Lung (tissue), 12 donors: ENCODE measurements around the gene PARD3. TPM values are rescaled to one million over a fixed set of nuclear protein-coding genes. Genes with fewer than 3 reads are reported as not detected.

Experiments used
- ATAC-seq: fragments of 200-7000 bp; cut with Tn5 transposase; one replicate; pipeline ENCODE4 v1.9.1; 2020; ENCODE audit warnings: moderate number of reproducible peaks; ENCODE audit not compliant: insufficient read depth, low FRiP score
- DNase-seq, 3 donors: peaks; one replicate each; pipeline ENCODE4 v3.0.0-alpha.2; 2013 to 2017
- H3K27ac ChIP-seq, 2 donors: one replicate each; pipeline ENCODE4 v1.5.1; 2013; ENCODE audit warnings: mild to moderate bottlenecking in 2 of 2, moderate library complexity in 2 of 2, control low read depth in 1 of 2, inconsistent platforms in 1 of 2, low read depth in 1 of 2, low read length in 1 of 2
- H3K27me3 ChIP-seq, 3 donors: one replicate each; pipeline ENCODE4 v1.5.1; 2013; ENCODE audit warnings: low read length in 2 of 3; ENCODE audit not compliant: control insufficient read depth in 3 of 3, insufficient read depth in 3 of 3
- H3K36me3 ChIP-seq, 4 donors: one replicate each; pipeline ENCODE4 v1.5.1; 2013; ENCODE audit warnings: low read length in 4 of 4, mild to moderate bottlenecking in 1 of 4, moderate library complexity in 1 of 4; ENCODE audit not compliant: control insufficient read depth in 4 of 4, insufficient read depth in 4 of 4
- H3K4me1 ChIP-seq, 5 donors: one replicate each; pipeline ENCODE4 v1.5.1; 2013; ENCODE audit warnings: low read length in 5 of 5, mild to moderate bottlenecking in 2 of 5, moderate library complexity in 1 of 5; ENCODE audit not compliant: control insufficient read depth in 5 of 5, insufficient read depth in 5 of 5
- H3K4me3 ChIP-seq: one replicate; pipeline ENCODE4 v1.5.1; 2013; ENCODE audit warnings: mild to moderate bottlenecking, control low read depth, moderate library complexity
- H3K9ac ChIP-seq, 2 donors: one replicate each; pipeline ENCODE4 v1.5.1; 2013; ENCODE audit warnings: low read length in 2 of 2, control low read depth in 1 of 2; ENCODE audit not compliant: insufficient read depth in 1 of 2
- H3K9me3 ChIP-seq, 4 donors: one replicate each; pipeline ENCODE4 v1.5.1; 2013; ENCODE audit warnings: low read length in 3 of 4, mild to moderate bottlenecking in 1 of 4, moderate library complexity in 1 of 4; ENCODE audit not compliant: control insufficient read depth in 4 of 4, insufficient read depth in 3 of 4
- CTCF ChIP-seq: IDR thresholded peaks from 2 replicates; pipeline ENCODE4 v1.5.1; 2012; ENCODE audit warnings: mild to moderate bottlenecking; ENCODE audit errors: control extremely low read depth, extremely low read depth
- WGBS, 2 donors: extraction: QIAGEN DNeasy Blood & Tissue Kit; methylation state at CpG; one replicate each; pipeline ENCODE4 v1.1.7; 2013; 5-methylcytosine and 5-hydroxymethylcytosine counted together
- polyA plus RNA-seq, 2 donors: library from polyadenylated mRNA; stranded (reverse); fragments of 200-250 nt; gene quantifications; one replicate each; pipeline ENCODE4 v1.2.1, GENCODE V29; 2013
- total RNA-seq, 2 donors: library from RNA; depleted of rRNA in 1 of 2; stranded (reverse); fragments of >200 nt in 1 of 2; gene quantifications; one replicate each; pipeline ENCODE4 v1.2.1, GENCODE V29; 2014 to 2021
- donor health status: control.
- donor health status: control.
- donor health status: Bipolar disorder and iron deficiency.
- donor health status: healthy.
- donor health status: DM: yes; HTN: yes; CAD: no.

The PARD3 gene
- total and polyA plus RNA-seq, 4 donors: 10.3 to 69.2 (median 27.6) TPM

GRCh38 chr10:34535872-34536271 is 279.2 kb downstream of the PARD3 start:
- Histone ChIP-seq H3K4me3 (no peak overlapping the region), H3K27ac (no peak overlapping the region), H3K9ac (no peak overlapping the region), H3K4me1 (peaks cover 8 to 32% (median 17%) of the 10 kb centered on the region in 5 donors), H3K27me3 (no peaks in the 10 kb centered on the region), H3K9me3 (no peaks in the 10 kb centered on the region), H3K36me3 (no peaks in the 10 kb centered on the region)
- DNase-seq: no peak
- TF ChIP-seq CTCF: no peak
- 89 to 92% methylated on average over 4 of the region's 4 CpGs for WGBS, 2 donors
- no peak for ATAC-seq

- no peak overlapping the region for H3K4me3 ChIP-seq
- WGBS, 2 donors: 83 to 90% methylated on average over 4 of the region's 4 CpGs
- no peak overlapping the region for H3K9ac ChIP-seq
- no peaks in the 10 kb centered on the region for H3K36me3 ChIP-seq
- H3K9me3 ChIP-seq: no peaks in the 10 kb centered on the region
- DNase-seq (no peak), ATAC-seq (no peak)
- no peak for TF ChIP-seq CTCF
- H3K27me3 ChIP-seq: no peaks in the 10 kb centered on the region
- peaks cover 0 to 19% (median 4%) of the 10 kb centered on the region in 5 donors for H3K4me1 ChIP-seq
- no peak overlapping the region for H3K27ac ChIP-seq
Measured at GRCh38 chr10:34530778-34531177, 284.3 kb downstream of the PARD3 start.

GRCh38 chr10:34528320-34528719 is 286.8 kb downstream of the PARD3 start:
- H3K4me3 ChIP-seq: no peak overlapping the region
- no peaks in the 10 kb centered on the region for H3K36me3 ChIP-seq
- peaks cover 0 to 16% (median 4%) of the 10 kb centered on the region in 5 donors for H3K4me1 ChIP-seq
- ATAC-seq (peak; percentile 58), DNase-seq (no peak)
- no peaks in the 10 kb centered on the region for H3K27me3 ChIP-seq
- H3K9me3 ChIP-seq: no peaks in the 10 kb centered on the region
- no peak overlapping the region for H3K27ac ChIP-seq
- WGBS, 2 donors: 55 to 80% methylated on average over 3 of the region's 3 CpGs
- H3K9ac ChIP-seq: no peak overlapping the region
- TF ChIP-seq CTCF: no peak
